ENCODE measurements around the gene OR6C76. TPM values are rescaled to one million over a fixed set of nuclear protein-coding genes. Genes with fewer than 3 reads are reported as not detected.

Gene OR6C76
- total and polyA plus RNA-seq, 2 experiments from 2014 or later, result not detected

DNA sequence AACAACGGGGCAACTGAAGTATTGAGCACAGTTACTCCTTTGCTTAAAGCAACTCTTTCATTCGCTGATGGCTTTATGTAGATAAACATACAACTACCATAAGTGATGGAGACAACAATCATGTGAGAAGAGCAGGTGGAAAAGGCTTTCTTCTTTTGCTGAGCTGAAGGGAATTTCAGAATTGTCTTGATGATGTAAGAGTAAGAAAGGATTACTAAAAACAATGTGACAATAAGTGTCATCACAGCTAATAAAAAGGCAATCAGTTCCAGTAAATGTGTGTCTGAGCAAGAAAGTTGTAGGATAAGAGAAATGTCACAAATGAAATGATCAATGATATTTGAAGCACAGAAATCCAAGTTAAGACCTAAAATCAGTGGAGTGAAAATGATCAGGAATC, 43.2 kb downstream of the OR6C76 start:
- H3K27ac Mint-ChIP-seq, result 0 out of 2 replicates have a peak overlapping the region, but pooled peaks have one; percentile 45
- no peaks in the 10 kb centered on the region for H3K27me3 Mint-ChIP-seq (ENCODE audit: insufficient read depth, low read depth, poor library complexity)
- H3K27me3 ChIP-seq (ENCODE audit: insufficient read depth), result no peaks in the 10 kb centered on the region
- H3K4me1 ChIP-seq (ENCODE audit: insufficient read depth), result peaks cover 7% of the 10 kb centered on the region; the same call in 1 of the 2 replicates
- H3K27ac ChIP-seq (ENCODE audit: low read depth), result no peak overlapping the region
- TF ChIP-seq POLR2AphosphoS5 (IDR thresholded peaks at IDR 0.05; ENCODE audit: low read depth), result no peak
- TF ChIP-seq, protein P1, sequence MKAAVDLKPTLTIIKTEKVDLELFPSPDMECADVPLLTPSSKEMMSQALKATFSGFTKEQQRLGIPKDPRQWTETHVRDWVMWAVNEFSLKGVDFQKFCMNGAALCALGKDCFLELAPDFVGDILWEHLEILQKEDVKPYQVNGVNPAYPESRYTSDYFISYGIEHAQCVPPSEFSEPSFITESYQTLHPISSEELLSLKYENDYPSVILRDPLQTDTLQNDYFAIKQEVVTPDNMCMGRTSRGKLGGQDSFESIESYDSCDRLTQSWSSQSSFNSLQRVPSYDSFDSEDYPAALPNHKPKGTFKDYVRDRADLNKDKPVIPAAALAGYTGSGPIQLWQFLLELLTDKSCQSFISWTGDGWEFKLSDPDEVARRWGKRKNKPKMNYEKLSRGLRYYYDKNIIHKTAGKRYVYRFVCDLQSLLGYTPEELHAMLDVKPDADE (IDR thresholded peaks at IDR 0.05), result no peak
- no peak for TF ChIP-seq JUNB (IDR thresholded peaks at IDR 0.05; ENCODE audit: unreplicated experiment)
- no peak for TF ChIP-seq ZNF331 (CRISPR knock-in tag; IDR thresholded peaks at IDR 0.05; ENCODE audit: low read depth)
- no peak for TF ChIP-seq EZH2phosphoT487 (IDR thresholded peaks at IDR 0.05; ENCODE audit: unreplicated experiment)
- no peak for TF ChIP-seq NANOG (IDR thresholded peaks at IDR 0.05; ENCODE audit: borderline replicate concordance)
- TF ChIP-seq CREB1 (CRISPR knock-in tag; IDR thresholded peaks at IDR 0.05; ENCODE audit: low read depth), result no peak
- TF ChIP-seq, protein P2, sequence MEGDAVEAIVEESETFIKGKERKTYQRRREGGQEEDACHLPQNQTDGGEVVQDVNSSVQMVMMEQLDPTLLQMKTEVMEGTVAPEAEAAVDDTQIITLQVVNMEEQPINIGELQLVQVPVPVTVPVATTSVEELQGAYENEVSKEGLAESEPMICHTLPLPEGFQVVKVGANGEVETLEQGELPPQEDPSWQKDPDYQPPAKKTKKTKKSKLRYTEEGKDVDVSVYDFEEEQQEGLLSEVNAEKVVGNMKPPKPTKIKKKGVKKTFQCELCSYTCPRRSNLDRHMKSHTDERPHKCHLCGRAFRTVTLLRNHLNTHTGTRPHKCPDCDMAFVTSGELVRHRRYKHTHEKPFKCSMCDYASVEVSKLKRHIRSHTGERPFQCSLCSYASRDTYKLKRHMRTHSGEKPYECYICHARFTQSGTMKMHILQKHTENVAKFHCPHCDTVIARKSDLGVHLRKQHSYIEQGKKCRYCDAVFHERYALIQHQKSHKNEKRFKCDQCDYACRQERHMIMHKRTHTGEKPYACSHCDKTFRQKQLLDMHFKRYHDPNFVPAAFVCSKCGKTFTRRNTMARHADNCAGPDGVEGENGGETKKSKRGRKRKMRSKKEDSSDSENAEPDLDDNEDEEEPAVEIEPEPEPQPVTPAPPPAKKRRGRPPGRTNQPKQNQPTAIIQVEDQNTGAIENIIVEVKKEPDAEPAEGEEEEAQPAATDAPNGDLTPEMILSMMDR (conservative IDR thresholded peaks at IDR 0.05; ENCODE audit: low read depth in 2 of 2), result no peak
- TF ChIP-seq, protein P3, sequence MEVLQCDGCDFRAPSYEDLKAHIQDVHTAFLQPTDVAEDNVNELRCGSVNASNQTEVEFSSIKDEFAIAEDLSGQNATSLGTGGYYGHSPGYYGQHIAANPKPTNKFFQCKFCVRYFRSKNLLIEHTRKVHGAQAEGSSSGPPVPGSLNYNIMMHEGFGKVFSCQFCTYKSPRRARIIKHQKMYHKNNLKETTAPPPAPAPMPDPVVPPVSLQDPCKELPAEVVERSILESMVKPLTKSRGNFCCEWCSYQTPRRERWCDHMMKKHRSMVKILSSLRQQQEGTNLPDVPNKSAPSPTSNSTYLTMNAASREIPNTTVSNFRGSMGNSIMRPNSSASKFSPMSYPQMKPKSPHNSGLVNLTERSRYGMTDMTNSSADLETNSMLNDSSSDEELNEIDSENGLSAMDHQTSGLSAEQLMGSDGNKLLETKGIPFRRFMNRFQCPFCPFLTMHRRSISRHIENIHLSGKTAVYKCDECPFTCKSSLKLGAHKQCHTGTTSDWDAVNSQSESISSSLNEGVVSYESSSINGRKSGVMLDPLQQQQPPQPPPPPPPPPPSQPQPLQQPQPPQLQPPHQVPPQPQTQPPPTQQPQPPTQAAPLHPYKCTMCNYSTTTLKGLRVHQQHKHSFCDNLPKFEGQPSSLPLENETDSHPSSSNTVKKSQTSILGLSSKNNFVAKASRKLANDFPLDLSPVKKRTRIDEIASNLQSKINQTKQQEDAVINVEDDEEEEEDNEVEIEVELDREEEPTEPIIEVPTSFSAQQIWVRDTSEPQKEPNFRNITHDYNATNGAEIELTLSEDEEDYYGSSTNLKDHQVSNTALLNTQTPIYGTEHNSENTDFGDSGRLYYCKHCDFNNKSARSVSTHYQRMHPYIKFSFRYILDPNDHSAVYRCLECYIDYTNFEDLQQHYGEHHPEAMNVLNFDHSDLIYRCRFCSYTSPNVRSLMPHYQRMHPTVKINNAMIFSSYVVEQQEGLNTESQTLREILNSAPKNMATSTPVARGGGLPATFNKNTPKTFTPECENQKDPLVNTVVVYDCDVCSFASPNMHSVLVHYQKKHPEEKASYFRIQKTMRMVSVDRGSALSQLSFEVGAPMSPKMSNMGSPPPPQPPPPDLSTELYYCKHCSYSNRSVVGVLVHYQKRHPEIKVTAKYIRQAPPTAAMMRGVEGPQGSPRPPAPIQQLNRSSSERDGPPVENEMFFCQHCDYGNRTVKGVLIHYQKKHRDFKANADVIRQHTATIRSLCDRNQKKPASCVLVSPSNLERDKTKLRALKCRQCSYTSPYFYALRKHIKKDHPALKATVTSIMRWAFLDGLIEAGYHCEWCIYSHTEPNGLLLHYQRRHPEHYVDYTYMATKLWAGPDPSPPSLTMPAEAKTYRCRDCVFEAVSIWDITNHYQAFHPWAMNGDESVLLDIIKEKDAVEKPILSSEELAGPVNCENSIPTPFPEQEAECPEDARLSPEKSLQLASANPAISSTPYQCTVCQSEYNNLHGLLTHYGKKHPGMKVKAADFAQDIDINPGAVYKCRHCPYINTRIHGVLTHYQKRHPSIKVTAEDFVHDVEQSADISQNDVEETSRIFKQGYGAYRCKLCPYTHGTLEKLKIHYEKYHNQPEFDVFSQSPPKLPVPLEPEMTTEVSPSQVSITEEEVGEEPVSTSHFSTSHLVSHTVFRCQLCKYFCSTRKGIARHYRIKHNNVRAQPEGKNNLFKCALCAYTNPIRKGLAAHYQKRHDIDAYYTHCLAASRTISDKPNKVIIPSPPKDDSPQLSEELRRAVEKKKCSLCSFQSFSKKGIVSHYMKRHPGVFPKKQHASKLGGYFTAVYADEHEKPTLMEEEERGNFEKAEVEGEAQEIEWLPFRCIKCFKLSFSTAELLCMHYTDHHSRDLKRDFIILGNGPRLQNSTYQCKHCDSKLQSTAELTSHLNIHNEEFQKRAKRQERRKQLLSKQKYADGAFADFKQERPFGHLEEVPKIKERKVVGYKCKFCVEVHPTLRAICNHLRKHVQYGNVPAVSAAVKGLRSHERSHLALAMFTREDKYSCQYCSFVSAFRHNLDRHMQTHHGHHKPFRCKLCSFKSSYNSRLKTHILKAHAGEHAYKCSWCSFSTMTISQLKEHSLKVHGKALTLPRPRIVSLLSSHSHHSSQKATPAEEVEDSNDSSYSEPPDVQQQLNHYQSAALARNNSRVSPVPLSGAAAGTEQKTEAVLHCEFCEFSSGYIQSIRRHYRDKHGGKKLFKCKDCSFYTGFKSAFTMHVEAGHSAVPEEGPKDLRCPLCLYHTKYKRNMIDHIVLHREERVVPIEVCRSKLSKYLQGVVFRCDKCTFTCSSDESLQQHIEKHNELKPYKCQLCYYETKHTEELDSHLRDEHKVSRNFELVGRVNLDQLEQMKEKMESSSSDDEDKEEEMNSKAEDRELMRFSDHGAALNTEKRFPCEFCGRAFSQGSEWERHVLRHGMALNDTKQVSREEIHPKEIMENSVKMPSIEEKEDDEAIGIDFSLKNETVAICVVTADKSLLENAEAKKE (CRISPR knock-in tag; IDR thresholded peaks at IDR 0.05), result no peak
- no peak for TF ChIP-seq EZH2 (IDR thresholded peaks at IDR 0.05; ENCODE audit: low read depth, unreplicated experiment)
- TF ChIP-seq, protein P4, sequence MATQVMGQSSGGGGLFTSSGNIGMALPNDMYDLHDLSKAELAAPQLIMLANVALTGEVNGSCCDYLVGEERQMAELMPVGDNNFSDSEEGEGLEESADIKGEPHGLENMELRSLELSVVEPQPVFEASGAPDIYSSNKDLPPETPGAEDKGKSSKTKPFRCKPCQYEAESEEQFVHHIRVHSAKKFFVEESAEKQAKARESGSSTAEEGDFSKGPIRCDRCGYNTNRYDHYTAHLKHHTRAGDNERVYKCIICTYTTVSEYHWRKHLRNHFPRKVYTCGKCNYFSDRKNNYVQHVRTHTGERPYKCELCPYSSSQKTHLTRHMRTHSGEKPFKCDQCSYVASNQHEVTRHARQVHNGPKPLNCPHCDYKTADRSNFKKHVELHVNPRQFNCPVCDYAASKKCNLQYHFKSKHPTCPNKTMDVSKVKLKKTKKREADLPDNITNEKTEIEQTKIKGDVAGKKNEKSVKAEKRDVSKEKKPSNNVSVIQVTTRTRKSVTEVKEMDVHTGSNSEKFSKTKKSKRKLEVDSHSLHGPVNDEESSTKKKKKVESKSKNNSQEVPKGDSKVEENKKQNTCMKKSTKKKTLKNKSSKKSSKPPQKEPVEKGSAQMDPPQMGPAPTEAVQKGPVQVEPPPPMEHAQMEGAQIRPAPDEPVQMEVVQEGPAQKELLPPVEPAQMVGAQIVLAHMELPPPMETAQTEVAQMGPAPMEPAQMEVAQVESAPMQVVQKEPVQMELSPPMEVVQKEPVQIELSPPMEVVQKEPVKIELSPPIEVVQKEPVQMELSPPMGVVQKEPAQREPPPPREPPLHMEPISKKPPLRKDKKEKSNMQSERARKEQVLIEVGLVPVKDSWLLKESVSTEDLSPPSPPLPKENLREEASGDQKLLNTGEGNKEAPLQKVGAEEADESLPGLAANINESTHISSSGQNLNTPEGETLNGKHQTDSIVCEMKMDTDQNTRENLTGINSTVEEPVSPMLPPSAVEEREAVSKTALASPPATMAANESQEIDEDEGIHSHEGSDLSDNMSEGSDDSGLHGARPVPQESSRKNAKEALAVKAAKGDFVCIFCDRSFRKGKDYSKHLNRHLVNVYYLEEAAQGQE (IDR thresholded peaks at IDR 0.05; ENCODE audit: unreplicated experiment), result no peak
- no peak for TF ChIP-seq ZNF114 (CRISPR knock-in tag; IDR thresholded peaks at IDR 0.05)
- H3K4me1 Mint-ChIP-seq, result peaks cover 13% of the 10 kb centered on the region; the same call in 2 of the 3 replicates
- H3K79me2 ChIP-seq (replicated peaks; ENCODE audit: insufficient read depth), result no peaks in the 10 kb centered on the region
- H3F3A ChIP-seq (replicated peaks; ENCODE audit: low read depth), result no peaks in the 10 kb centered on the region
- no peaks in the 10 kb centered on the region for H4K20me1 ChIP-seq (replicated peaks; ENCODE audit: insufficient read depth)
- H2AFZ ChIP-seq, result peak overlapping the region; percentile 44; the same call in 1 of the 2 replicates
- no peaks in the 10 kb centered on the region for H3K36me3 ChIP-seq (ENCODE audit: insufficient read depth)
- peaks cover 4% of the 10 kb centered on the region; the same call in 2 of the 3 replicates for H3K9me3 Mint-ChIP-seq
- no peak for DNase-seq (ENCODE audit: low spot score)
- no peaks in the 10 kb centered on the region; the same call in 2 of the 3 replicates for H3K36me3 Mint-ChIP-seq (ENCODE audit: low read depth)
- H3K4me3 ChIP-seq, result no peak overlapping the region
- no peak for ATAC-seq
- H3K9me2 ChIP-seq (ENCODE audit: insufficient read depth), result no peaks in the 10 kb centered on the region
- no peak overlapping the region for H3K4me3 Mint-ChIP-seq
- H3K4me2 ChIP-seq, result no peak overlapping the region

Data from GM23338 (cell line).